Endothelial cell (in vitro differentiated cells): ENCODE results near the gene BCL2L13. TPM values are rescaled to one million over a fixed set of nuclear protein-coding genes. Genes with fewer than 3 reads are reported as not detected.

Experiments used
- DNase-seq: peaks from one replicate; pipeline ENCODE4 v3.0.0; 2021; ENCODE audit warnings: low spot score
- H3K27ac Mint-ChIP-seq: one replicate; pipeline ENCODE4 v1.8.0; 2021; ENCODE audit warnings: mixed read lengths, inconsistent platforms; ENCODE audit not compliant: unreplicated experiment
- H3K27me3 Mint-ChIP-seq: one replicate; pipeline ENCODE4 v1.8.0; 2021; ENCODE audit warnings: mild to moderate bottlenecking, moderate library complexity, mixed read lengths, inconsistent platforms; ENCODE audit not compliant: unreplicated experiment
- H3K36me3 Mint-ChIP-seq: one replicate; pipeline ENCODE4 v1.8.0; 2021; ENCODE audit warnings: mild to moderate bottlenecking, low read depth, mixed read lengths, inconsistent platforms; ENCODE audit not compliant: unreplicated experiment
- H3K4me1 Mint-ChIP-seq: one replicate; pipeline ENCODE4 v1.8.0; 2021; ENCODE audit warnings: mild to moderate bottlenecking, mixed read lengths, inconsistent platforms; ENCODE audit not compliant: unreplicated experiment
- H3K4me3 Mint-ChIP-seq: one replicate; pipeline ENCODE4 v1.8.0; 2021; ENCODE audit warnings: mild to moderate bottlenecking, mixed read lengths, inconsistent platforms; ENCODE audit not compliant: unreplicated experiment
- H3K9me3 Mint-ChIP-seq: one replicate; pipeline ENCODE4 v1.8.0; 2021; ENCODE audit warnings: mixed read lengths, inconsistent platforms; ENCODE audit not compliant: unreplicated experiment
- CTCF ChIP-seq: fragments of 200-600 bp; sonication (generic); IDR thresholded peaks from one replicate; pipeline ENCODE4 v1.5.0; 2021; ENCODE audit warnings: antibody characterized with exemption; ENCODE audit not compliant: unreplicated experiment
- total RNA-seq: library from RNA; stranded (reverse); fragmentation: NEBNext Ultra II Directional; extraction: Animal tissue kit (Norgen Biotek cat#: 25700); gene quantifications from one replicate; pipeline ENCODE4 v1.2.1, GENCODE V29; 2021; ENCODE audit not compliant: unreplicated experiment

The BCL2L13 gene
- total RNA-seq, 1 donor from 2014 or later: 26.2 TPM

DNA sequence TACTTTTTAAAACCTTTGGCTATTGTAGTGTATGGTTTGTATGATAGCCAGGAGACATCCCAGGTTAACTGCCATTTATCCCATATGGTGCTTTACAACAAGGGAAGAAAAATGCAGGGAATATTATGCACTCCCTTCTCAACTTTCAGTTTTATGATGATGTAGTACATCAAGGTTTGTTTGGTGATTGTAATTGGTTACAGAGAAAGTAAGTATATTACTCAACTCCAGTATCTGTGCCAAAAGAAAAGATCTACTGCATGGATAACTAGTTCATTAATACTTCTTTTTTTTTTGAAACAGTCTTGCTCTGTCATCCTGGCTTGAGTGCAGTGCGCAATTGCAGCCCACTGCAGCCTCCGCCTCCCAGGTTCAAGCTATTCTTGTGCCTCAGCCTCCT lies 65.3 kb downstream of the BCL2L13 start:
- TF ChIP-seq CTCF: no peak
- Mint-ChIP-seq H3K27me3 (no peaks in the 10 kb centered on the region), H3K36me3 (peaks cover 6% of the 10 kb centered on the region), H3K27ac (no peak overlapping the region), H3K9me3 (no peaks in the 10 kb centered on the region), H3K4me1 (peaks cover 20% of the 10 kb centered on the region), H3K4me3 (no peak overlapping the region)
- DNase-seq: no peak

DNA sequence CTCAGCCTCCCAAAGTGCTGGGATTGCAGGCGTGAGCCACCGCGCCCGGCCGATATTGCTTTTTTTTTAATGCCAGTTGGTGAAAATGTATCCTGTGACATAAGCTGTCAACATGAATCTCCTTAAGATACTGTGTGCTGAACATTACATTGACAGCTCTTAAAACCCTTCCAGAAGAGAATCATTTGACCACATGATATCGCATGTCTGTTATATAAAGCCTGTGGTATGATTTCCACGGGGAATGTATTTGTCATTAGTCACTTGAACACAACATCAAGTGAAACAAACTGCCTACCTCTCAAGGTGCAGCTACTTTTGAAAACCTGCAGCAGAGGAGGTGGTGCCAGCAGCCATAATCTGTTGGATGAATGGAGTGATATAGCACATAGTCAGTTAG lies 67.0 kb downstream of the BCL2L13 start:
- H3K4me1 Mint-ChIP-seq: peaks cover 10% of the 10 kb centered on the region
- H3K27ac Mint-ChIP-seq: no peak overlapping the region
- H3K4me3 Mint-ChIP-seq: no peak overlapping the region
- TF ChIP-seq CTCF: no peak
- no peaks in the 10 kb centered on the region for H3K9me3 Mint-ChIP-seq
- no peaks in the 10 kb centered on the region for H3K27me3 Mint-ChIP-seq
- H3K36me3 Mint-ChIP-seq: peaks cover 6% of the 10 kb centered on the region
- DNase-seq: no peak

DNA sequence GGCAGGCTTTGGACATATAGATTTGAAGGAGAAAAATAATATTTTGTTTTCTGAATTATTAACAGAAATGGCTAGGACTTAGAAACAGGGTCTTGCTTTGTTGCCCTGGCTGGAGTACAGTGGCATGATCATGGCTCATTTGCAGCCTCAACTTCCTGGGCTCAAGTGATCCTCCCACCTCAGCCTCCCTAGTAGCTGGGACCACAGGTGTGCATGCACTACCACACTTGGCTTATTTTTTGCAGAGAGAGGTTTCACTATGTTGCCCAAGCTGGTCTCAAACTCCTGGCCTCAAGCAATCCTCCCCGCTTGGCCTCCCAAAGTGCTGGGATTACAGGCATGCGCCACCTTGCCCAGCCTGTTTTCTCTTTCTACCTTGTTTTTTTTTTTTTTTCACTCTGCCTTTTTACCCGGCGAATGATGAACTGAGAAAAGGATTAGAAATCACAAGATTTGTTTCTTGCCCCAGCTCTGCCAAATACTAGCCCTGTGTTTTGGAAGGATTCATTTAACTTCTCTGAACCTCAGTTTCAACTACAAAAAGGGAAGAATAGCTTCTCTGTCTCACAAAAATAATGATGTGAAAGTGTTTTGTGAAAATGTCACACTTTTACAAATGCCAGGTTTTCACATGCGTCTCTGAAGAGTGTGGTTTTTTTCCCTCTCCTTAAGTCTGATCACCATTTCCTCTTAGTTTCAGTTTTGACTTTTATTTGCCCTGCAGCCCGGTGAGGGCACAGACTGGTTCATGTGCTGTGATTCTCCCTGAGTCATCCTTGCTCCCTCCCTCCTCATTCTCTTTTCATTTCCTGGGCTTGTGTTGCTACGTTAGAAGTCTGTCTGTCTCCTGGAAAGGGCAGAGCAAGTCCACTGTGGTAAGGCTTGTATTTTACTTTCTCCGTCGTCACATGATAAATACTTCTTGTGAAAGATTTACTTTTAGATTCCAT lies 67.7 kb downstream of the BCL2L13 start:
- Mint-ChIP-seq H3K36me3 (peaks cover 6% of the 10 kb centered on the region), H3K4me3 (peak overlapping the region; percentile 42), H3K9me3 (no peaks in the 10 kb centered on the region), H3K27ac (peak overlapping the region; percentile 83), H3K4me1 (peaks cover 6% of the 10 kb centered on the region), H3K27me3 (no peaks in the 10 kb centered on the region)
- TF ChIP-seq CTCF: no peak
- DNase-seq: peak; percentile 6

DNA sequence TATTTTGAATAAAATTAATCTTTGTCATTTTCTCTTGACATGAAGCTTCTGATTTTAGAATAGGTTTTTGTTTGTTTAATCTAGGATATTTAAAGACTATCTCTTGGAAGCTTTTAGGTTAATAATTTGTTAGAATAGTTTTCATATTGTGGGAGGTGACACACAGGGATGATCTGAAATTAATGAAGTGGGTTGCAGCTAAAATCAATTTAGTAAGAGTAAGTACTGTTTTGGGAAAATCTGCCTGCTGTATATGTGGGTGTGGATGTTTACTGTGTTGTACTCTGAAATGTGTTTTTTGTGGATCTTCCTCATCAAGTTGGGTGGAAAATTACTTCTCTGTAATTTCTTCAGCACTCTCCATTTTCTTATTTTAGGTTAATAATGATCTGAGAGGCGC lies 68.4 kb downstream of the BCL2L13 start:
- no peak for DNase-seq
- H3K36me3 Mint-ChIP-seq: peaks cover 6% of the 10 kb centered on the region
- TF ChIP-seq CTCF: no peak
- no peak overlapping the region for H3K4me3 Mint-ChIP-seq
- H3K27me3 Mint-ChIP-seq: no peaks in the 10 kb centered on the region
- peaks cover 6% of the 10 kb centered on the region for H3K4me1 Mint-ChIP-seq
- H3K9me3 Mint-ChIP-seq: no peaks in the 10 kb centered on the region
- no peak overlapping the region for H3K27ac Mint-ChIP-seq

DNA sequence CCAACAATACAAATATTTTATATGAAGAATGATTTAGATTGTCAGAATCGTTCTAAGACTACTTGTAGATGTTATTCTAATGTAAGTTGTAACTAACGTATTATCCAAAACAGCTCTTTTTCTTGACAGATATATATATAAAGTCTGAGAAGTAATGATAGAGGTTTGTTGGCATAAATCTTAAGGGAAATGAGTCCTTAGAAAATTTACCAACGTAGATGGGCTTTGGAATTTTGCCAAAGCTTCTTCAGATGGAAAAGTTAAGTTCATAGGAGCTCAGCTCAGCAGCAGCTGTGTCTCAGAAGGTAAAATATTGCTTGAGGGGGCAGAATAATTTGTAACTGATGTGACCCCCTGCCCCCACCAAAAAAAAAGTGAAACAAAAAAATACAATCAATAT lies 69.0 kb downstream of the BCL2L13 start:
- H3K36me3 Mint-ChIP-seq: peaks cover 6% of the 10 kb centered on the region
- H3K4me1 Mint-ChIP-seq: peaks cover 6% of the 10 kb centered on the region
- no peaks in the 10 kb centered on the region for H3K27me3 Mint-ChIP-seq
- no peaks in the 10 kb centered on the region for H3K9me3 Mint-ChIP-seq
- DNase-seq: no peak
- no peak overlapping the region for H3K27ac Mint-ChIP-seq
- no peak for TF ChIP-seq CTCF
- no peak overlapping the region for H3K4me3 Mint-ChIP-seq
